Type B pancreatic cell (in vitro differentiated cells): ENCODE data around the gene EFNA3. TPM values are rescaled to one million over a fixed set of nuclear protein-coding genes. Genes with fewer than 3 reads are reported as not detected.

Experiments
- DNase-seq: peaks from one replicate; pipeline ENCODE4 v3.0.0; 2021; ENCODE audit warnings: mixed read lengths; ENCODE audit not compliant: unreplicated experiment; ENCODE audit errors: extremely low spot score
- H3K27ac Mint-ChIP-seq: 2 replicates; pipeline ENCODE4 v1.8.0; 2021; ENCODE audit warnings: mild to moderate bottlenecking, mixed read lengths
- H3K27me3 Mint-ChIP-seq: 2 replicates; pipeline ENCODE4 v1.8.0; 2021; ENCODE audit warnings: mixed read lengths
- H3K36me3 Mint-ChIP-seq: 2 replicates; pipeline ENCODE4 v1.8.0; 2021; ENCODE audit warnings: mixed read lengths
- H3K4me1 Mint-ChIP-seq: one replicate; pipeline ENCODE4 v1.8.0; 2021; ENCODE audit warnings: mixed read lengths; ENCODE audit not compliant: unreplicated experiment
- H3K4me3 Mint-ChIP-seq: 2 replicates; pipeline ENCODE4 v1.8.0; 2021; ENCODE audit warnings: mild to moderate bottlenecking, mixed read lengths
- H3K9me3 Mint-ChIP-seq: 2 replicates; pipeline ENCODE4 v1.8.0; 2021; ENCODE audit warnings: mixed read lengths
- total RNA-seq: library from RNA; stranded (reverse); gene quantifications from 2 replicates; pipeline ENCODE4 v1.2.1, GENCODE V29; 2021; ENCODE audit warnings: low replicate concordance
- TF ChIP-seq, protein P1 (sequence below): fragments of 200-600 bp; sonication (generic); conservative IDR thresholded peaks from 2 replicates; pipeline ENCODE4 v1.5.0; 2021; ENCODE audit warnings: antibody characterized with exemption, mild to moderate bottlenecking

The EFNA3 gene
- total RNA-seq, 1 donor from 2014 or later: 4.7 TPM

DNA sequence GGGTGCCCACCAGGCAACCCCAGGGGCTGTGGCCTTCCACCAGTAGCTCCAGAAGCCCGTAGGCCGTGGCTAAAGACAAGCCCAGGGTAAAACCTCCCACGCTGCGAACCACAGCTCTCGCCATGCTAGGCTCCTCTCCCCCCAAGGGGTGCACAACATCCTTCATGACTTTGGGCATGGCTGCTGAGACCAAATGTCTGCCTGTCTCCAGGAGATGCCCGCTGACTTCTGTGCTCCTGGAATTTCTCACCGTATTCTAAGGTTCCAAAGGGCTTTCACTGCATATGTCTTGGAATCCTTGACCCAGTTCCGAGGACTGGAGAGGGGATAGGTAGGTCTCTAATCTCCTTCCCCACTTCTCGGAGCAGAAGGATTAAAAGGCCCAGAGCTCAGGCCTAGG is 45.1 kb upstream of the EFNA3 start, which contains the start of the genes DCST1 and DCST2:
DCST1 (plus strand) TSS at position 301 of the 400 bp plus-strand sequence. CDS start 213 bp downstream, outside the sequence.
DCST2 (minus strand) TSS at position 258 of the 400 bp plus-strand sequence; CDS start at position 178, 80 bp downstream.
- H3K27ac Mint-ChIP-seq: peak within 1 kb of the TSS; percentile 36
- no peaks in the 10 kb centered on the region for H3K36me3 Mint-ChIP-seq
- TF ChIP-seq, protein P1, sequence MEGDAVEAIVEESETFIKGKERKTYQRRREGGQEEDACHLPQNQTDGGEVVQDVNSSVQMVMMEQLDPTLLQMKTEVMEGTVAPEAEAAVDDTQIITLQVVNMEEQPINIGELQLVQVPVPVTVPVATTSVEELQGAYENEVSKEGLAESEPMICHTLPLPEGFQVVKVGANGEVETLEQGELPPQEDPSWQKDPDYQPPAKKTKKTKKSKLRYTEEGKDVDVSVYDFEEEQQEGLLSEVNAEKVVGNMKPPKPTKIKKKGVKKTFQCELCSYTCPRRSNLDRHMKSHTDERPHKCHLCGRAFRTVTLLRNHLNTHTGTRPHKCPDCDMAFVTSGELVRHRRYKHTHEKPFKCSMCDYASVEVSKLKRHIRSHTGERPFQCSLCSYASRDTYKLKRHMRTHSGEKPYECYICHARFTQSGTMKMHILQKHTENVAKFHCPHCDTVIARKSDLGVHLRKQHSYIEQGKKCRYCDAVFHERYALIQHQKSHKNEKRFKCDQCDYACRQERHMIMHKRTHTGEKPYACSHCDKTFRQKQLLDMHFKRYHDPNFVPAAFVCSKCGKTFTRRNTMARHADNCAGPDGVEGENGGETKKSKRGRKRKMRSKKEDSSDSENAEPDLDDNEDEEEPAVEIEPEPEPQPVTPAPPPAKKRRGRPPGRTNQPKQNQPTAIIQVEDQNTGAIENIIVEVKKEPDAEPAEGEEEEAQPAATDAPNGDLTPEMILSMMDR: no peak
- no peaks in the 10 kb centered on the region for H3K9me3 Mint-ChIP-seq
- peaks cover 4% of the 10 kb centered on the region for H3K27me3 Mint-ChIP-seq
- H3K4me1 Mint-ChIP-seq: no peaks in the 10 kb centered on the region
- DNase-seq: no peak
- H3K4me3 Mint-ChIP-seq: no peak within 1 kb of the TSS

- H3K9me3 Mint-ChIP-seq: no peaks in the 10 kb centered on the region
- H3K36me3 Mint-ChIP-seq: no peaks in the 10 kb centered on the region
- TF ChIP-seq, protein P1: no peak
- no peak overlapping the region for H3K27ac Mint-ChIP-seq
- H3K4me1 Mint-ChIP-seq: no peaks in the 10 kb centered on the region
- no peaks in the 10 kb centered on the region for H3K27me3 Mint-ChIP-seq
- no peak overlapping the region for H3K4me3 Mint-ChIP-seq
- no peak for DNase-seq
These were observed 44.1 kb upstream of the EFNA3 start for GRCh38 chr1:155034318-155035208.

DNA sequence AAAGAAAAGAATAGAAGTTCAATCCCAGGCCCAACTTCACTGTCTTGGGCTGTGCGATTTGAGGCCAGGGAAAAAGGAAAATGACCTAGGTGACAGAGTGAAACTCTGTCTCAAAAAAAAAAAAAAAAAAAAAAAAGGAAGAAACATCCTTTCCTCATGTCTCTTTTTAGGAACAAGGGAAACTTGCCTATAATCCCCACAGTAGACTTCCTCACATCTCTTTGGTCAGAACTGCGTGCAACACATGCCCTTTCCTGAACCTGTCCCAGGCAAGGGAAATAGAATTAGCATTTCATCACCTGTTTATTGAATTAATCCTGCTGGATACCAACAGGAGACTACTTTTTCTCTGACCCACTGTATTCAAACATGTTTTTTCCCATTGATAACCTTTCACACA is 42.7 kb upstream of the EFNA3 start:
- H3K27ac Mint-ChIP-seq: no peak overlapping the region
- no peak for DNase-seq
- TF ChIP-seq, protein P1: no peak
- peaks cover 2% of the 10 kb centered on the region for H3K27me3 Mint-ChIP-seq
- H3K9me3 Mint-ChIP-seq: no peaks in the 10 kb centered on the region
- H3K4me1 Mint-ChIP-seq: no peaks in the 10 kb centered on the region
- no peaks in the 10 kb centered on the region for H3K36me3 Mint-ChIP-seq
- H3K4me3 Mint-ChIP-seq: no peak overlapping the region

GRCh38 chr1:155037043-155037442 is 41.6 kb upstream of the EFNA3 start:
- H3K36me3 Mint-ChIP-seq: no peaks in the 10 kb centered on the region
- no peaks in the 10 kb centered on the region for H3K4me1 Mint-ChIP-seq
- peaks cover 3% of the 10 kb centered on the region for H3K27me3 Mint-ChIP-seq
- H3K9me3 Mint-ChIP-seq: no peaks in the 10 kb centered on the region
- no peak for DNase-seq
- TF ChIP-seq, protein P1: no peak
- H3K4me3 Mint-ChIP-seq: no peak overlapping the region
- H3K27ac Mint-ChIP-seq: no peak overlapping the region

- Mint-ChIP-seq H3K27me3 (peaks cover 7% of the 10 kb centered on the region), H3K36me3 (no peaks in the 10 kb centered on the region), H3K4me3 (no peak overlapping the region), H3K27ac (peak overlapping the region; percentile 44), H3K4me1 (no peaks in the 10 kb centered on the region), H3K9me3 (no peaks in the 10 kb centered on the region)
- no peak for DNase-seq
- TF ChIP-seq, protein P1: no peak
These were observed 40.7 kb upstream of the EFNA3 start for GRCh38 chr1:155037851-155038441.
